ENCODE data around the gene MYOG.

Gene MYOG

GRCh38 chr1:203072002-203072602, 13.7 kb downstream of the MYOG start:
- no peak for DNase-seq (ENCODE audit: low read depth in 3 of 3)

- no peak for DNase-seq (ENCODE audit: low read depth in 3 of 3)
Observed at GRCh38 chr1:203069030-203069747, 16.6 kb downstream of the MYOG start.

- DNase-seq (ENCODE audit: low read depth in 3 of 3): no peak
Observed at GRCh38 chr1:203066965-203067364, 18.8 kb downstream of the MYOG start.

GRCh38 chr1:203065986-203066385, 19.8 kb downstream of the MYOG start:
- no peak for DNase-seq (ENCODE audit: low read depth in 3 of 3)

GRCh38 chr1:203065191-203065590, 20.6 kb downstream of the MYOG start:
- DNase-seq (ENCODE audit: low read depth in 3 of 3): no peak

GRCh38 chr1:203063287-203063686, 22.5 kb downstream of the MYOG start:
- no peak for DNase-seq (ENCODE audit: low read depth in 3 of 3)

GRCh38 chr1:203060115-203060514, 25.7 kb downstream of the MYOG start:
- DNase-seq (ENCODE audit: low read depth in 3 of 3): no peak

- no peak for DNase-seq (ENCODE audit: low read depth in 3 of 3)
Observed at GRCh38 chr1:203059485-203059884, 26.3 kb downstream of the MYOG start.

GRCh38 chr1:203058676-203058935, 27.2 kb downstream of the MYOG start:
- no peak for DNase-seq (ENCODE audit: low read depth in 3 of 3)

GRCh38 chr1:203057911-203058675, 27.7 kb downstream of the MYOG start:
- no peak for DNase-seq (ENCODE audit: low read depth in 3 of 3)

- DNase-seq (ENCODE audit: low read depth in 3 of 3): no peak
Observed at GRCh38 chr1:203056516-203056915, 29.3 kb downstream of the MYOG start.

GRCh38 chr1:203056012-203056411, 29.8 kb downstream of the MYOG start:
- no peak for DNase-seq (ENCODE audit: low read depth in 3 of 3)

GRCh38 chr1:203055161-203055799, 30.5 kb downstream of the MYOG start:
- no peak for DNase-seq (ENCODE audit: low read depth in 3 of 3)

GRCh38 chr1:203054642-203055041, 31.2 kb downstream of the MYOG start:
- DNase-seq (ENCODE audit: low read depth in 3 of 3): no peak

- DNase-seq (ENCODE audit: low read depth in 3 of 3): no peak
Observed at GRCh38 chr1:203054184-203054583, 31.6 kb downstream of the MYOG start.

GRCh38 chr1:203052601-203053000, 33.2 kb downstream of the MYOG start:
- DNase-seq (ENCODE audit: low read depth in 3 of 3): no peak

- DNase-seq (ENCODE audit: low read depth in 3 of 3): no peak
Observed at GRCh38 chr1:203051841-203052324, 33.9 kb downstream of the MYOG start.

- DNase-seq (ENCODE audit: low read depth in 3 of 3): no peak
Observed at GRCh38 chr1:203050826-203051225, 35.0 kb downstream of the MYOG start.

- DNase-seq (ENCODE audit: low read depth in 3 of 3): no peak
Observed at GRCh38 chr1:203049576-203050180, 36.1 kb downstream of the MYOG start.

- no peak for DNase-seq (ENCODE audit: low read depth in 3 of 3)
Observed at GRCh38 chr1:203049077-203049476, 36.7 kb downstream of the MYOG start.

GRCh38 chr1:203048555-203049051, 37.2 kb downstream of the MYOG start:
- DNase-seq (ENCODE audit: low read depth in 3 of 3): no peak

- no peak for DNase-seq (ENCODE audit: low read depth in 3 of 3)
Observed at GRCh38 chr1:203048086-203048485, 37.7 kb downstream of the MYOG start.

Measured in stimulated activated CD4-positive, alpha-beta T cell treated with anti-CD3 and anti-CD28 coated beads, TNF-alpha, amount 100 ng/mL, for 4 hours (primary cell).